PFSK-1 (cell line): ENCODE results near the gene TBX1.

Experiments used
- FOXP2 ChIP-seq: optimal IDR thresholded peaks from 2 replicates; pipeline ENCODE3; 2011; ENCODE audit warnings: borderline replicate concordance, control low read depth, inconsistent platforms; ENCODE audit not compliant: insufficient read depth; ENCODE audit errors: extremely low read length, extremely low read depth
- POLR2AphosphoS5 ChIP-seq: IDR thresholded peaks from 2 replicates; pipeline ENCODE4 v1.6.1; 2012; ENCODE audit warnings: low read depth, mild to moderate bottlenecking, control low read depth, low read length, moderate library complexity
- REST ChIP-seq, 2 experiments: IDR thresholded peaks; 2 replicates each; pipeline versions ENCODE4 v1.6.1 to v1.8.0; 2011 to 2012; ENCODE audit warnings: low read depth in 2 of 2, low read length in 2 of 2, control low read depth in 1 of 2, inconsistent platforms in 1 of 2, mild to moderate bottlenecking in 1 of 2, moderate library complexity in 1 of 2; ENCODE audit not compliant: insufficient read depth in 1 of 2
- SIN3A ChIP-seq: IDR thresholded peaks from 2 replicates; pipeline ENCODE4 v1.6.1; 2012; ENCODE audit warnings: mild to moderate bottlenecking, low read length, moderate library complexity, borderline replicate concordance; ENCODE audit not compliant: insufficient read depth
- TAF1 ChIP-seq: IDR thresholded peaks from 2 replicates; pipeline ENCODE4 v1.6.1; 2012; ENCODE audit warnings: low read length, control low read depth, borderline replicate concordance; ENCODE audit not compliant: insufficient read depth

- TF ChIP-seq POLR2AphosphoS5: no peak
- TF ChIP-seq REST (IDR thresholded peaks at IDR 0.05; ENCODE audit: insufficient read depth in 1 of 2, low read depth in 2 of 2, low read length in 2 of 2): no peak
- no peak for TF ChIP-seq SIN3A
- no peak for TF ChIP-seq TAF1
- TF ChIP-seq FOXP2: no peak
Observed at GRCh38 chr22:19715188-19715930, 45.2 kb upstream of the TBX1 start.
